Measurements from ENCODE around the gene CGNL1.
A peak's percentile ranks its signal among the peaks of the same experiment; 100 is the strongest.

CGNL1 gene

DNA sequence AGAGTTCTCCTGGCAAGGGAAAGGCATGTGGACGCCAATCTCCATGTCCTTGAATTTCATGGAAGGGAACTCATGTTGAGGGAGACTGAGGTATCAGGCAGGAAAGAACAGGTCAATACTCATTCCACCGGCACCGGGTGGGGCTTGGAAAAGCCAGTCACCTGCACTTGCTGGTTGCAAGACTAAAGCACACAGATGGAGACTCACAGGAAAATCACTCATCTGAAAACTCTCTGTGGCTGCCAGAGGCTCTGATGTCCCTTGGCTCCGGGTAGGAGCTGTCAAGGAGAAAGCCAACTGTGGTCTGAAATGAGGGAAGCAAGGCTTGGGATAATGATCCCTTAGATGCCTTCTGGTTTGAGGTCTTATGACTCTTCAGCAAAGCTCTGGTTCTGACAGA, 8.7 kb upstream of the CGNL1 start:
- H3K36me3 ChIP-seq, result no peaks in the 10 kb centered on the region
- no peaks in the 10 kb centered on the region for H3K4me1 ChIP-seq
- no peaks in the 10 kb centered on the region for H3K27me3 ChIP-seq
- DNase-seq, result no peak
- TF ChIP-seq, protein P1, sequence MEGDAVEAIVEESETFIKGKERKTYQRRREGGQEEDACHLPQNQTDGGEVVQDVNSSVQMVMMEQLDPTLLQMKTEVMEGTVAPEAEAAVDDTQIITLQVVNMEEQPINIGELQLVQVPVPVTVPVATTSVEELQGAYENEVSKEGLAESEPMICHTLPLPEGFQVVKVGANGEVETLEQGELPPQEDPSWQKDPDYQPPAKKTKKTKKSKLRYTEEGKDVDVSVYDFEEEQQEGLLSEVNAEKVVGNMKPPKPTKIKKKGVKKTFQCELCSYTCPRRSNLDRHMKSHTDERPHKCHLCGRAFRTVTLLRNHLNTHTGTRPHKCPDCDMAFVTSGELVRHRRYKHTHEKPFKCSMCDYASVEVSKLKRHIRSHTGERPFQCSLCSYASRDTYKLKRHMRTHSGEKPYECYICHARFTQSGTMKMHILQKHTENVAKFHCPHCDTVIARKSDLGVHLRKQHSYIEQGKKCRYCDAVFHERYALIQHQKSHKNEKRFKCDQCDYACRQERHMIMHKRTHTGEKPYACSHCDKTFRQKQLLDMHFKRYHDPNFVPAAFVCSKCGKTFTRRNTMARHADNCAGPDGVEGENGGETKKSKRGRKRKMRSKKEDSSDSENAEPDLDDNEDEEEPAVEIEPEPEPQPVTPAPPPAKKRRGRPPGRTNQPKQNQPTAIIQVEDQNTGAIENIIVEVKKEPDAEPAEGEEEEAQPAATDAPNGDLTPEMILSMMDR (IDR thresholded peaks at IDR 0.05; ENCODE audit: low read depth, low read length), result no peak
- H3K9me3 ChIP-seq, result no peaks in the 10 kb centered on the region
- no peak overlapping the region for H3K4me3 ChIP-seq (ENCODE audit: low read depth, low read length)

DNA sequence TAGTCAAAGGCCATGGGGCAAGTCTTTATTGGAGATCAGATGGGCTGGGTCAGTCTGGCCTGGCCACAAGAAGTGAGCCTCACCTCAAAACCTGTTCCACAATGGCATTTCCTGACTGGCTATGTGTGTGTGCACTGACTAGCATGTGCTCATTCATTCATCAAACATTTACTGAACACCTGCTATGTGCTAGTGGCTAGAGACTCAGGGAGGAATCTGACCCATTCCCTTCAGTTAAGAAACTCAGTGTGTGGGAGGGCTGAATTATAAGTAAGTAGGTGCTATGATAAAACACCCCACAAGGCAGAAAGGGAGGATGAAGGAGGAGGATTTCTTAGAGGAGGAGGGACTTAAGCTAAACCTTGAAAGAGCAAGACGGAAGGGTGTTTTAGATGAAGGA, 5.4 kb upstream of the CGNL1 start:
- no peaks in the 10 kb centered on the region for H3K9me3 ChIP-seq
- H3K36me3 ChIP-seq, result no peaks in the 10 kb centered on the region
- no peak overlapping the region for H3K4me3 ChIP-seq (ENCODE audit: low read depth, low read length)
- H3K4me1 ChIP-seq, result no peaks in the 10 kb centered on the region
- H3K27me3 ChIP-seq, result peaks cover 3% of the 10 kb centered on the region
- no peak for DNase-seq
- TF ChIP-seq, protein P1 (IDR thresholded peaks at IDR 0.05; ENCODE audit: low read depth, low read length), result no peak

DNA sequence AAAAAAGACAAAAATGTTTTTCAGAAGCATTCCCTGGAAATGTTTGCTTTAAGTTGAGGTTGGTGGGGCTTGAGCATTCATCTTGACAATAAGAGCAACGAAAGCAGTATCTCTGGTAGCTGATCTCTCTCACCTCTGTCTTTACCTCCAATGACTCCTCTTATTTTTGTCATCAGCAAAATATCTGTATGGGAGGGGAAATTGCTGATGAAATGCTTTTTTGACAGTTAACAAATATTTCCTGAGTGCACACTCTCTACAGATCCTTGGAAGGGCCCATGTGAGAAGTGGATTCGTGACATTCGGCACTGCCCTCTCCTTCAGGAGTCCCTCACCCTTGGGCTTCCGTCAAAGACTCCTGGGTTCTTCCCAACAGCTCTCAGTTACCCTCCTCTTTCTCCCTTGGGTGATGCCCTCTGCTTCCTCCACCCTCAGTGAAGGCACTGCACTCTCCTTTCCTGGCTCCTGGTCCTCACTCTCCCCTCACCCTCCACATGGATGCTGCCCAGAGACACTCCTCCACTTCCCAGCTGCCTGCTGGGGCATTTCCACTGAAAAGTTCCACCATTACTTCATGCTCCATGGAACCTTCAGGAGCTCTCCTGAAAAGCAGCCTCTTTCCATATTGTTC, 2.9 kb upstream of the CGNL1 start:
- TF ChIP-seq, protein P1 (IDR thresholded peaks at IDR 0.05; ENCODE audit: low read depth, low read length), result no peak
- H3K4me3 ChIP-seq (ENCODE audit: low read depth, low read length), result no peak overlapping the region
- H3K27me3 ChIP-seq, result peaks cover 23% of the 10 kb centered on the region
- no peak for DNase-seq
- no peaks in the 10 kb centered on the region for H3K36me3 ChIP-seq
- no peaks in the 10 kb centered on the region for H3K4me1 ChIP-seq
- no peaks in the 10 kb centered on the region for H3K9me3 ChIP-seq

DNA sequence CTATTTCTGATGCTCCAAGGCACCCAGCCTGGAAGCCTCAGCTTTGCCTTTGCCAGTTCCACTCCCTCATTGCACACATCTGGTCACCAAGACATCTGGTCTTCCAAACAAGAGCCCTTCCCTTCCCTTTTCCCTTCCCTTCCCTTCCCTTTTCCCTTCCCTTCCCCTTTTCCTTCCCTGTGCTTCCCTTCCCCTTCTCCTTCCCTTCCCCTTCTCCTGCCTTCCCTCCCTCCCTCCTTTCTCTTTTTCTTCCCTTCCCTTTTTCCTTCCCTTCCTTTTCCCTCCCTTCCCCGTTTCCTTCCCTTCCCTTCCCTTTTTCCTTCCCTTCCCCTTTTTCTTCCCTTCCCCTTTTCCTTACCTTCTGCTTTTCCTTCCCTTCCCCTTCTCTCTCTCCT, 2.4 kb upstream of the CGNL1 start:
- H3K27me3 ChIP-seq, result peaks cover 23% of the 10 kb centered on the region

DNA sequence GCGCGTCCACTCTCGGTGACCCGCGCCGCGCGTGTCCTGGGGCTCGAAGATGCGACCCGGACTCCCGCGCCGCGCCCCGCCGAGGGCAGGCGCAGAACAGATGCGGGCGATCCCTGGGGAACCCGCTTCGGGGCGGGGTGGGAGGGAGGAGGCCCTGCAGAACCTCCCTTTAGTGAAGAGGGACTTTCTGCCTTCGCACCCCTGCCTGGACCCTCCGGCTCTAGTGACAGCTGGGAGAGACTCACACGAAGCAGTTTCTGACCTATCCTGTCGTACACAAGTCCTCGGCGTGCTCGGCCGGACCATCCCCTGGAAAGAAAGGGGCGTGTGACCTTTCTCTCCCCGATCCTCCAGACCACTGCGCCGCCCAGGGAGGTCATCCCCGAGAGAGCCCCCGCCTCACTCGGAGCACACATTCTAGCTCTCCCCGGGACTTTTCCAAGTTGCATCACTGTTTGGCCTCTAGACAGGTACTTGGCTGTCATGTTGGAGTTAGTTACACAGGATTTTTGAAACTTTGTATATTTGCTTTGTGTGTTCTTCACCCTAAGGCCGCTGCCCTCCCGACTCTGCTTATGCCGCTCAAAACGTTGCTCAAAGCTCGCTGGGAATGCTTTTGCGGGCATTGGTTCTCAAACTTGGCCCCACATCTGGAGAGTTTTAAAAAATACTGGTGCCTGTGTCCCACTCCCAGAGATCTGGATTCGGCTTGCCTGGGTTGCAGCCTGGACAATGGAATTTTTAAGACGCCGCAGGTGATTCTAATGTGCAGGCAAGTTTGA, 582 bp downstream of the CGNL1 start:
- Histone ChIP-seq H3K9me3 (no peaks in the 10 kb centered on the region), H3K4me3 (ENCODE audit: low read depth, low read length) (peak overlapping the region; percentile 45), H3K36me3 (no peaks in the 10 kb centered on the region), H3K27me3 (peaks cover 23% of the 10 kb centered on the region), H3K4me1 (no peaks in the 10 kb centered on the region)
- TF ChIP-seq, protein P1 (IDR thresholded peaks at IDR 0.05; ENCODE audit: low read depth, low read length), result no peak
- peak; percentile 43 for DNase-seq

More for the DNA sequence above, 2.4 kb upstream of the CGNL1 start:
- no peaks in the 10 kb centered on the region for H3K9me3 ChIP-seq
- no peaks in the 10 kb centered on the region for H3K4me1 ChIP-seq
- no peak for DNase-seq
- H3K36me3 ChIP-seq, result no peaks in the 10 kb centered on the region
- TF ChIP-seq, protein P1 (IDR thresholded peaks at IDR 0.05; ENCODE audit: low read depth, low read length), result no peak
- no peak overlapping the region for H3K4me3 ChIP-seq (ENCODE audit: low read depth, low read length)

DNA sequence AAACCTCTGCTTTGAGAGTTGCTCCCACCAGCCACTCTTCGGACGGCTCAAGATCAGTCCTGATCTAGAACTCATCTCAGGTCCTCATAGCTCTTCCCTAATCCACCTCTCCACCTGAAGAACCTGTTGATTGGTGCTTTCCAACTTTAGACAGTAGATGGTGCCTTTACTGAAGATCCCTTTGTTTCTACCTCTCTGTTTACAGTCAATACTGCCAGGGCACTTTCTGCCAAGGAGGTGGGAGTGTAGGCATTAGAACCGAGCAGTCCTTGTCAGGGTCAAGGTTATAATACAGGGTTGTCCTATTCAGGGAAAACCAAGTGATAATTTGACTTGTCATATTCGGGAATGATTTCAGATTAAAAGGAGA, 1.2 kb downstream of the CGNL1 start:
- Histone ChIP-seq H3K9me3 (no peaks in the 10 kb centered on the region), H3K27me3 (peaks cover 23% of the 10 kb centered on the region), H3K4me3 (ENCODE audit: low read depth, low read length) (no peak overlapping the region), H3K4me1 (no peaks in the 10 kb centered on the region), H3K36me3 (no peaks in the 10 kb centered on the region)
- no peak for DNase-seq
- TF ChIP-seq, protein P1 (IDR thresholded peaks at IDR 0.05; ENCODE audit: low read depth, low read length), result no peak
